ENCODE results near the gene PTPRK. TPM values are rescaled to one million over a fixed set of nuclear protein-coding genes. Genes with fewer than 3 reads are reported as not detected.

PTPRK gene
- total and polyA plus RNA-seq, 10 of the 15 experiments (the other 5 are each of a cell fraction or from before 2014, with no cell fraction given) = 0.23 to 1.9 (median 0.55) TPM

DNA sequence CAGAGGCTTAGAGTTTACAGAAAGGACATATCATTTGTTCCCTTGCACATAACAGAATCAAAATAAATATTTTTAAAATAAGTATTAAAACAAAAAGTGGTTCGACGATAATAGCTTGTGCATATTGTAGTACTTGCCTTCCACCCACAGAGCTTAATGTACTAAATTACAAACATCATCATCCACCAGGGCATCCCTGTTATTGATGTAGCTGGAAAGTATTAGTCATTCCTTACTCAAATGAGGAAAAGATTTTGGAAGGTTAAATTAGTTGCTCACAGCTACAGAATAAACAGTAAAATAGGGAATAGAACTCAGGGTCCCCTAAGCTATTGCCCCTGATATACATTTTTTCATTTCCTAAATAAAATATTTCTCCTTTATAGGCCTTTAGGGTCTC is 150.3 kb downstream of the PTPRK start:
- BruUV-seq (replicated peaks) = no TSS peak
- ATAC-seq (no peak), FAIRE-seq (no peak), DNase-seq (ENCODE audit: low read depth, low spot score) (no peak)
- H3K36me3 ChIP-seq (ENCODE audit: control insufficient read depth in 2 of 2, insufficient read depth in 2 of 2, low read length in 1 of 2) = no peaks in the 10 kb centered on the region
- SMC1A ChIA-PET (ENCODE audit: uncharacterized antibody, unreplicated experiment) = interaction anchor here (0.7 kb wide), 1 partner anchor 11 kb away, joined by 3 read pairs; no protein-coding TSS in a partner anchor
- WGBS (ENCODE audit: insufficient coverage, insufficient replicate concordance, low lambda C conversion rate, missing lambda C conversion rate) = 80% methylated on average over 2 of the region's 2 CpGs
- no peak overlapping the region for H3K4me3 ChIP-seq
- H2AFZ ChIP-seq (ENCODE audit: control insufficient read depth, low read depth, low read length) = no peak overlapping the region
- intact Hi-C loops (cut with micrococcal nuclease; ENCODE audit: unreplicated experiment) (no loop called here), in situ Hi-C loops (cut with MboI) (no loop called here)
- no peaks in the 10 kb centered on the region for H3K9me3 ChIP-seq (replicated peaks; ENCODE audit: control insufficient read depth, insufficient read depth, low read length)
- POLR2A ChIA-PET = no interaction called here
- no peaks in the 10 kb centered on the region for H3K27me3 ChIP-seq (replicated peaks in 1 of 2; ENCODE audit: control insufficient read depth in 2 of 2, insufficient read depth in 2 of 2, low read length in 1 of 2)
- CTCF ChIA-PET = interaction anchor here (1.3 to 1.6 kb wide), 3 partner anchors 9 to 42 kb away, joined by 3 to 7 read pairs (median 4); no protein-coding TSS in a partner anchor
- H3K27ac ChIP-seq (ENCODE audit: control insufficient read depth, insufficient read depth) = no peak overlapping the region
- H3K9ac ChIP-seq (ENCODE audit: control insufficient read depth, insufficient read depth, low read length) = no peak overlapping the region
- no peaks in the 10 kb centered on the region for H3K4me1 ChIP-seq (ENCODE audit: control insufficient read depth, insufficient read depth, low read length)
- no peaks in the 10 kb centered on the region for H3K79me2 ChIP-seq (ENCODE audit: control insufficient read depth, insufficient read depth, low read length)
- H4K20me1 ChIP-seq (ENCODE audit: control insufficient read depth, insufficient read depth) = no peaks in the 10 kb centered on the region
- RAD21 ChIA-PET (ENCODE audit: unreplicated experiment) = no interaction called here
- H3K4me2 ChIP-seq (ENCODE audit: control insufficient read depth, insufficient read depth) = no peak overlapping the region
- TF ChIP-seq ZBED1 (IDR thresholded peaks at IDR 0.05; ENCODE audit: borderline replicate concordance) = no peak
- TF ChIP-seq, protein P1, sequence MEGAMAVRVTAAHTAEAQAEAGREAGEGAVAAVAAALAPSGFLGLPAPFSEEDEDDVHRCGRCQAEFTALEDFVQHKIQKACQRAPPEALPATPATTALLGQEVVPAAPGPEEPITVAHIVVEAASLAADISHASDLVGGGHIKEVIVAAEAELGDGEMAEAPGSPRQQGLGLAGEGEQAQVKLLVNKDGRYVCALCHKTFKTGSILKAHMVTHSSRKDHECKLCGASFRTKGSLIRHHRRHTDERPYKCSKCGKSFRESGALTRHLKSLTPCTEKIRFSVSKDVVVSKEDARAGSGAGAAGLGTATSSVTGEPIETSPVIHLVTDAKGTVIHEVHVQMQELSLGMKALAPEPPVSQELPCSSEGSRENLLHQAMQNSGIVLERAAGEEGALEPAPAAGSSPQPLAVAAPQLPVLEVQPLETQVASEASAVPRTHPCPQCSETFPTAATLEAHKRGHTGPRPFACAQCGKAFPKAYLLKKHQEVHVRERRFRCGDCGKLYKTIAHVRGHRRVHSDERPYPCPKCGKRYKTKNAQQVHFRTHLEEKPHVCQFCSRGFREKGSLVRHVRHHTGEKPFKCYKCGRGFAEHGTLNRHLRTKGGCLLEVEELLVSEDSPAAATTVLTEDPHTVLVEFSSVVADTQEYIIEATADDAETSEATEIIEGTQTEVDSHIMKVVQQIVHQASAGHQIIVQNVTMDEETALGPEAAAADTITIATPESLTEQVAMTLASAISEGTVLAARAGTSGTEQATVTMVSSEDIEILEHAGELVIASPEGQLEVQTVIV (IDR thresholded peaks at IDR 0.05; ENCODE audit: borderline replicate concordance, partially characterized antibody) = no peak
- TF ChIP-seq, protein P2, sequence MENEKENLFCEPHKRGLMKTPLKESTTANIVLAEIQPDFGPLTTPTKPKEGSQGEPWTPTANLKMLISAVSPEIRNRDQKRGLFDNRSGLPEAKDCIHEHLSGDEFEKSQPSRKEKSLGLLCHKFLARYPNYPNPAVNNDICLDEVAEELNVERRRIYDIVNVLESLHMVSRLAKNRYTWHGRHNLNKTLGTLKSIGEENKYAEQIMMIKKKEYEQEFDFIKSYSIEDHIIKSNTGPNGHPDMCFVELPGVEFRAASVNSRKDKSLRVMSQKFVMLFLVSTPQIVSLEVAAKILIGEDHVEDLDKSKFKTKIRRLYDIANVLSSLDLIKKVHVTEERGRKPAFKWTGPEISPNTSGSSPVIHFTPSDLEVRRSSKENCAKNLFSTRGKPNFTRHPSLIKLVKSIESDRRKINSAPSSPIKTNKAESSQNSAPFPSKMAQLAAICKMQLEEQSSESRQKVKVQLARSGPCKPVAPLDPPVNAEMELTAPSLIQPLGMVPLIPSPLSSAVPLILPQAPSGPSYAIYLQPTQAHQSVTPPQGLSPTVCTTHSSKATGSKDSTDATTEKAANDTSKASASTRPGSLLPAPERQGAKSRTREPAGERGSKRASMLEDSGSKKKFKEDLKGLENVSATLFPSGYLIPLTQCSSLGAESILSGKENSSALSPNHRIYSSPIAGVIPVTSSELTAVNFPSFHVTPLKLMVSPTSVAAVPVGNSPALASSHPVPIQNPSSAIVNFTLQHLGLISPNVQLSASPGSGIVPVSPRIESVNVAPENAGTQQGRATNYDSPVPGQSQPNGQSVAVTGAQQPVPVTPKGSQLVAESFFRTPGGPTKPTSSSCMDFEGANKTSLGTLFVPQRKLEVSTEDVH (IDR thresholded peaks at IDR 0.05; ENCODE audit: low read depth, partially characterized antibody) = no peak
- no peak for TF ChIP-seq GABPA (IDR thresholded peaks at IDR 0.05; ENCODE audit: low read depth)
- no peak for TF ChIP-seq JUNB (IDR thresholded peaks at IDR 0.05)
- no peak for TF ChIP-seq ESRRA (IDR thresholded peaks at IDR 0.05; ENCODE audit: low read length)
- TF ChIP-seq, protein P3, sequence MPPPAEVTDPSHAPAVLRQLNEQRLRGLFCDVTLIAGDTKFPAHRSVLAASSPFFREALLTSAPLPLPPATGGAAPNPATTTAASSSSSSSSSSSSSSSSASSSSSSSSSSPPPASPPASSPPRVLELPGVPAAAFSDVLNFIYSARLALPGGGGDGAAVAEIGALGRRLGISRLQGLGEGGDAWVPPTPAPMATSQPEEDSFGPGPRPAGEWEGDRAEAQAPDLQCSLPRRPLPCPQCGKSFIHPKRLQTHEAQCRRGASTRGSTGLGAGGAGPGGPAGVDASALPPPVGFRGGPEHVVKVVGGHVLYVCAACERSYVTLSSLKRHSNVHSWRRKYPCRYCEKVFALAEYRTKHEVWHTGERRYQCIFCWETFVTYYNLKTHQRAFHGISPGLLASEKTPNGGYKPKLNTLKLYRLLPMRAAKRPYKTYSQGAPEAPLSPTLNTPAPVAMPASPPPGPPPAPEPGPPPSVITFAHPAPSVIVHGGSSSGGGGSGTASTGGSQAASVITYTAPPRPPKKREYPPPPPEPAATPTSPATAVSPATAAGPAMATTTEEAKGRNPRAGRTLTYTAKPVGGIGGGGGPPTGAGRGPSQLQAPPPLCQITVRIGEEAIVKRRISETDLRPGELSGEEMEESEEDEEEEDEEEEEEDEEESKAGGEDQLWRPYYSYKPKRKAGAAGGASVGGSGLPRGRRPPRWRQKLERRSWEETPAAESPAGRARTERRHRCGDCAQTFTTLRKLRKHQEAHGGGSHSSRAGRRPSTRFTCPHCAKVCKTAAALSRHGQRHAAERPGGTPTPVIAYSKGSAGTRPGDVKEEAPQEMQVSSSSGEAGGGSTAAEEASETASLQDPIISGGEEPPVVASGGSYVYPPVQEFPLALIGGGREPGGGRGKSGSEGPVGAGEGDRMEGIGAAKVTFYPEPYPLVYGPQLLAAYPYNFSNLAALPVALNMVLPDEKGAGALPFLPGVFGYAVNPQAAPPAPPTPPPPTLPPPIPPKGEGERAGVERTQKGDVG (CRISPR knock-in tag; IDR thresholded peaks at IDR 0.05) = no peak
- TF ChIP-seq, protein P4, sequence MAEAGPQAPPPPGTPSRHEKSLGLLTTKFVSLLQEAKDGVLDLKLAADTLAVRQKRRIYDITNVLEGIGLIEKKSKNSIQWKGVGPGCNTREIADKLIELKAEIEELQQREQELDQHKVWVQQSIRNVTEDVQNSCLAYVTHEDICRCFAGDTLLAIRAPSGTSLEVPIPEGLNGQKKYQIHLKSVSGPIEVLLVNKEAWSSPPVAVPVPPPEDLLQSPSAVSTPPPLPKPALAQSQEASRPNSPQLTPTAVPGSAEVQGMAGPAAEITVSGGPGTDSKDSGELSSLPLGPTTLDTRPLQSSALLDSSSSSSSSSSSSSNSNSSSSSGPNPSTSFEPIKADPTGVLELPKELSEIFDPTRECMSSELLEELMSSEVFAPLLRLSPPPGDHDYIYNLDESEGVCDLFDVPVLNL (IDR thresholded peaks at IDR 0.05; ENCODE audit: low read depth, low read length) = no peak
- no peak for TF ChIP-seq DPF2 (IDR thresholded peaks at IDR 0.05)
- no peak for TF ChIP-seq NBN (IDR thresholded peaks at IDR 0.05)
- no peak for TF ChIP-seq FOXK2 (IDR thresholded peaks at IDR 0.05)
- no peak for TF ChIP-seq MXI1 (IDR thresholded peaks at IDR 0.05; ENCODE audit: low read depth, low read length)
- no peak for TF ChIP-seq TCF12 (IDR thresholded peaks at IDR 0.05; ENCODE audit: low read depth, low read length)
- TF ChIP-seq, protein P5, sequence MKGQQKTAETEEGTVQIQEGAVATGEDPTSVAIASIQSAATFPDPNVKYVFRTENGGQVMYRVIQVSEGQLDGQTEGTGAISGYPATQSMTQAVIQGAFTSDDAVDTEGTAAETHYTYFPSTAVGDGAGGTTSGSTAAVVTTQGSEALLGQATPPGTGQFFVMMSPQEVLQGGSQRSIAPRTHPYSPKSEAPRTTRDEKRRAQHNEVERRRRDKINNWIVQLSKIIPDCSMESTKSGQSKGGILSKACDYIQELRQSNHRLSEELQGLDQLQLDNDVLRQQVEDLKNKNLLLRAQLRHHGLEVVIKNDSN (IDR thresholded peaks at IDR 0.05; ENCODE audit: borderline replicate concordance, extremely low read length, insufficient read depth, low read depth, low read length) = no peak
- no peak for TF ChIP-seq CREB1 (IDR thresholded peaks at IDR 0.05; ENCODE audit: low read depth)

Measured in GM12878 (cell line).